NB4 (cell line): ENCODE results near the gene ZNF385A.

Experiments
- POLR2A ChIP-seq: IDR thresholded peaks from 2 replicates; pipeline ENCODE4 v1.6.1; 2011; ENCODE audit warnings: mild to moderate bottlenecking; ENCODE audit not compliant: insufficient read length; ENCODE audit errors: extremely low read depth
- TF ChIP-seq, protein P1 (sequence below): IDR thresholded peaks from one replicate; pipeline ENCODE4 v1.5.1; 2012; ENCODE audit warnings: low read depth, low read length
- TF ChIP-seq, protein P2 (sequence below): IDR thresholded peaks from 2 replicates; pipeline ENCODE4 v1.6.1; 2011; ENCODE audit warnings: low read depth, low read length

DNA sequence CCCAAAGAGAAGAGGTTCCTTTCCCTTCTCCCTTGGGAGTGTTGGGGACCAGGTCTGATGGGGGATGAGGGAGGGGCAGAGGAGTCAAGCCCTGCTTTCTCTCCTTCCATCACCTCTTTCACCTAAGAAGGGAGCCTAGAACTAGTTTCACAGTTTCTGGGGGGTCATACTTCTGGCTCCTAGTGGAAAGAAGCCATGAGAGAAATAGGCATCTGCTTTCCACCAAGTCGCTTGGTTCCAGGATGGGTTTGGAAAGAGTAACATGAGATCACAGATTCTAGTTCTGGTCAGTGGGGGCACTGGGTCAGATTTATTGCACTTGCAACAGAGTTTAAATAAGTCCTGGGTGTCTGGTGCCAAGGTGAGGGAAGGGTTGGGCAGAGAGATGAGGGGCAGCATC is 10.5 kb upstream of the ZNF385A start:
- TF ChIP-seq, protein P1, sequence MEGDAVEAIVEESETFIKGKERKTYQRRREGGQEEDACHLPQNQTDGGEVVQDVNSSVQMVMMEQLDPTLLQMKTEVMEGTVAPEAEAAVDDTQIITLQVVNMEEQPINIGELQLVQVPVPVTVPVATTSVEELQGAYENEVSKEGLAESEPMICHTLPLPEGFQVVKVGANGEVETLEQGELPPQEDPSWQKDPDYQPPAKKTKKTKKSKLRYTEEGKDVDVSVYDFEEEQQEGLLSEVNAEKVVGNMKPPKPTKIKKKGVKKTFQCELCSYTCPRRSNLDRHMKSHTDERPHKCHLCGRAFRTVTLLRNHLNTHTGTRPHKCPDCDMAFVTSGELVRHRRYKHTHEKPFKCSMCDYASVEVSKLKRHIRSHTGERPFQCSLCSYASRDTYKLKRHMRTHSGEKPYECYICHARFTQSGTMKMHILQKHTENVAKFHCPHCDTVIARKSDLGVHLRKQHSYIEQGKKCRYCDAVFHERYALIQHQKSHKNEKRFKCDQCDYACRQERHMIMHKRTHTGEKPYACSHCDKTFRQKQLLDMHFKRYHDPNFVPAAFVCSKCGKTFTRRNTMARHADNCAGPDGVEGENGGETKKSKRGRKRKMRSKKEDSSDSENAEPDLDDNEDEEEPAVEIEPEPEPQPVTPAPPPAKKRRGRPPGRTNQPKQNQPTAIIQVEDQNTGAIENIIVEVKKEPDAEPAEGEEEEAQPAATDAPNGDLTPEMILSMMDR = no peak
- no peak for TF ChIP-seq POLR2A
- TF ChIP-seq, protein P2, sequence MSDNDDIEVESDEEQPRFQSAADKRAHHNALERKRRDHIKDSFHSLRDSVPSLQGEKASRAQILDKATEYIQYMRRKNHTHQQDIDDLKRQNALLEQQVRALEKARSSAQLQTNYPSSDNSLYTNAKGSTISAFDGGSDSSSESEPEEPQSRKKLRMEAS = no peak
